HepG2 (cell line): ENCODE data around the gene DISP2. TPM values are rescaled to one million over a fixed set of nuclear protein-coding genes. Genes with fewer than 3 reads are reported as not detected.

ENCODE experiments used
- ARHGAP35 ChIP-seq: sonication (generic); formaldehyde crosslinking; IDR thresholded peaks from 2 replicates; pipeline ENCODE4 v1.9.0; 2022; ENCODE audit warnings: mild to moderate bottlenecking, inconsistent platforms, moderate library complexity, missing genetic modification reagents, borderline replicate concordance
- ATRX ChIP-seq: sonication (generic); formaldehyde crosslinking; IDR thresholded peaks from 2 replicates; pipeline ENCODE4 v1.4.0; 2020; ENCODE audit warnings: missing genetic modification reagents, borderline replicate concordance
- CREBL2 ChIP-seq: sonication (generic); formaldehyde crosslinking; IDR thresholded peaks from 2 replicates; pipeline ENCODE4 v1.8.1; 2023; ENCODE audit warnings: missing genetic modification reagents, mild to moderate bottlenecking, borderline replicate concordance
- FOXC1 ChIP-seq: sonication (generic); formaldehyde crosslinking; IDR thresholded peaks from 2 replicates; pipeline ENCODE4 v1.8.0; 2022; ENCODE audit warnings: mild to moderate bottlenecking, missing genetic modification reagents, borderline replicate concordance
- PLSCR1 ChIP-seq: sonication (generic); formaldehyde crosslinking; IDR thresholded peaks from 2 replicates; pipeline ENCODE4 v1.5.0; 2020; ENCODE audit warnings: missing genetic modification reagents, mild to moderate bottlenecking, borderline replicate concordance
- SOX6 ChIP-seq, 2 experiments: fragments of 450-650 bp in 1 of 2; sonication (generic) in 1 of 2; formaldehyde crosslinking in 1 of 2; IDR thresholded peaks; 2 replicates each; pipeline versions ENCODE4 v1.4.0 to v1.6.1; 2017 to 2020; ENCODE audit warnings: antibody characterized with exemption in 1 of 2, mild to moderate bottlenecking in 1 of 2, missing genetic modification reagents in 1 of 2
- ZBTB7A ChIP-seq: sonication (generic); formaldehyde crosslinking; IDR thresholded peaks from 2 replicates; pipeline ENCODE4 v1.8.0; 2022; ENCODE audit warnings: mild to moderate bottlenecking, missing genetic modification reagents
- ZFP36L2 ChIP-seq: sonication (generic); formaldehyde crosslinking; IDR thresholded peaks from 2 replicates; pipeline ENCODE4 v1.4.0; 2020; ENCODE audit warnings: missing genetic modification reagents
- ZNF180 ChIP-seq: sonication (generic); formaldehyde crosslinking; IDR thresholded peaks from 2 replicates; pipeline ENCODE4 v1.4.0; 2020; ENCODE audit warnings: low read depth, missing genetic modification reagents, borderline replicate concordance
- ZNF230 ChIP-seq: sonication (generic); formaldehyde crosslinking; IDR thresholded peaks from 2 replicates; pipeline ENCODE4 v1.4.0; 2020; ENCODE audit warnings: mild to moderate bottlenecking, missing genetic modification reagents
- ZNF407 ChIP-seq: sonication (generic); formaldehyde crosslinking; IDR thresholded peaks from one replicate; pipeline ENCODE4 v1.5.1; 2020; ENCODE audit warnings: mild to moderate bottlenecking, missing genetic modification reagents; ENCODE audit errors: not compliant biosample characterization
- ZNF567 ChIP-seq: sonication (generic); formaldehyde crosslinking; IDR thresholded peaks from 2 replicates; pipeline ENCODE4 v1.8.1; 2023; ENCODE audit warnings: mild to moderate bottlenecking, missing genetic modification reagents, borderline replicate concordance
- polyA plus RNA-seq, 8 experiments: library from polyadenylated mRNA; depleted of rRNA in 3 of 8; stranded (reverse) in 7 of 8; unstranded in 1 of 8; fragments of >200 nt; fragmentation: Illumina TruSeq in 4 of 8; extraction: Trizol in 4 of 8; gene quantifications; 2 replicates each; pipeline versions ENCODE4 v1.2.1 to v1.2.3, GENCODE V29; 2011 to 2016; ENCODE audit warnings: low read depth in 4 of 8, missing spikeins in 1 of 8, mixed read lengths in 1 of 8; ENCODE audit not compliant: insufficient read depth in 1 of 8
- total RNA-seq, 5 experiments: library from RNA; depleted of rRNA; stranded (reverse); fragments of >200 nt; fragmentation: Illumina TruSeq; extraction: Trizol; gene quantifications; 2 replicates each; pipeline ENCODE4 v1.2.3, GENCODE V29; 2016; ENCODE audit warnings: low read depth in 1 of 5

Gene DISP2
- total and polyA plus RNA-seq, 2 of the 13 experiments (the other 11 are each of a cell fraction or from before 2014, with no cell fraction given) = 0.09 to 0.32 TPM

GRCh38 chr15:40398413-40398873 lies 40.4 kb downstream of the DISP2 start (continued):
- TF ChIP-seq ZNF407 = no peak
- no peak for TF ChIP-seq SOX6 (IDR thresholded peaks at IDR 0.05)
- TF ChIP-seq SOX6 (CRISPR knock-in tag; IDR thresholded peaks at IDR 0.05) = no peak
- TF ChIP-seq CREBL2 = no peak
- no peak for TF ChIP-seq ZNF180 (CRISPR knock-in tag)
- no peak for TF ChIP-seq ZNF567 (CRISPR knock-in tag)
- TF ChIP-seq ZBTB7A = no peak
- TF ChIP-seq ZFP36L2 (CRISPR knock-in tag) = no peak
- TF ChIP-seq ARHGAP35 (CRISPR knock-in tag) = no peak
- TF ChIP-seq PLSCR1 (CRISPR knock-in tag) = no peak
- TF ChIP-seq ZNF230 (CRISPR knock-in tag) = no peak
- TF ChIP-seq ATRX (CRISPR knock-in tag) = no peak
- no peak for TF ChIP-seq FOXC1 (CRISPR knock-in tag)
